AG09319 (cell line): ENCODE measurements around the gene UBE2L5.

ENCODE experiments used
- DNase-seq: peaks from one replicate; pipeline ENCODE4 v3.0.0-alpha.2; 2010; ENCODE audit warnings: low read depth; ENCODE audit errors: extremely low read depth
- TF ChIP-seq, protein P1 (sequence below): IDR thresholded peaks from 2 replicates; pipeline ENCODE4 v1.5.1; 2011; ENCODE audit warnings: low read depth, mild to moderate bottlenecking, inconsistent platforms, low read length, moderate library complexity

The UBE2L5 gene

GRCh38 chr13:30381049-30381448 is 41.2 kb upstream of the UBE2L5 start:
- TF ChIP-seq, protein P1, sequence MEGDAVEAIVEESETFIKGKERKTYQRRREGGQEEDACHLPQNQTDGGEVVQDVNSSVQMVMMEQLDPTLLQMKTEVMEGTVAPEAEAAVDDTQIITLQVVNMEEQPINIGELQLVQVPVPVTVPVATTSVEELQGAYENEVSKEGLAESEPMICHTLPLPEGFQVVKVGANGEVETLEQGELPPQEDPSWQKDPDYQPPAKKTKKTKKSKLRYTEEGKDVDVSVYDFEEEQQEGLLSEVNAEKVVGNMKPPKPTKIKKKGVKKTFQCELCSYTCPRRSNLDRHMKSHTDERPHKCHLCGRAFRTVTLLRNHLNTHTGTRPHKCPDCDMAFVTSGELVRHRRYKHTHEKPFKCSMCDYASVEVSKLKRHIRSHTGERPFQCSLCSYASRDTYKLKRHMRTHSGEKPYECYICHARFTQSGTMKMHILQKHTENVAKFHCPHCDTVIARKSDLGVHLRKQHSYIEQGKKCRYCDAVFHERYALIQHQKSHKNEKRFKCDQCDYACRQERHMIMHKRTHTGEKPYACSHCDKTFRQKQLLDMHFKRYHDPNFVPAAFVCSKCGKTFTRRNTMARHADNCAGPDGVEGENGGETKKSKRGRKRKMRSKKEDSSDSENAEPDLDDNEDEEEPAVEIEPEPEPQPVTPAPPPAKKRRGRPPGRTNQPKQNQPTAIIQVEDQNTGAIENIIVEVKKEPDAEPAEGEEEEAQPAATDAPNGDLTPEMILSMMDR: no peak
- no peak for DNase-seq

DNA sequence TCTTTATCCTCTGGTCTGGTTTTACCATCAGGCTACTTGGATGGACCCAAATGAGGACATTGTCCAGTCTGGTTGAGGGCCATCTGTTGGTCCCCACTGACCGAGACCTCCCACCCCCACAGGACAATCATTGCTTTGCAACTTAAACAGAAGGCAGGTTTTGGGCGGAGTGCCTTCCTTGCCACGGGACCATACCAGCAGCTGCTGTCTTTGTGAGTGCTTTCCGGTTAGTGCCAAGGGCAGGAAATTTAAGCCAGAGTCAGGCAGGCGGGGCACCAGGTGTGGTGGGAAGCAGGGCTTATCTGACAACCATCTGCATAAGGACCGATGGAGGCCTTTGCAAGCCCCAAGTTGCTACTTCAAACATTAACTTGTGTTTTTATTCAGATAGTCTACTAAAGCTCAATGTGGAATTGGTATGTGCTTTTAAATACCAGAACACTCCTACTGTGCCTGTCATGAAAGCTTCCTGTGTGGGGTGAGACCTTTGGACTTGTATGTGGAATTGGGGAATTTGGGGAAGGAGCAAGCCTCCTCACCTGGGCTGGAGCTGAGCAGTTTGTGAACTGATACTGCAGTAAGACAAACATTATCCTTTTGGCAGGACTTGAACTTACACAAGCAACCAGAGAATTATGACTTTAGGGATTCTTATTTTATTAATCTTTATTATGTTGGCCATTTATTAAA is 39.3 kb upstream of the UBE2L5 start:
- DNase-seq: no peak
- TF ChIP-seq, protein P1: no peak

DNA sequence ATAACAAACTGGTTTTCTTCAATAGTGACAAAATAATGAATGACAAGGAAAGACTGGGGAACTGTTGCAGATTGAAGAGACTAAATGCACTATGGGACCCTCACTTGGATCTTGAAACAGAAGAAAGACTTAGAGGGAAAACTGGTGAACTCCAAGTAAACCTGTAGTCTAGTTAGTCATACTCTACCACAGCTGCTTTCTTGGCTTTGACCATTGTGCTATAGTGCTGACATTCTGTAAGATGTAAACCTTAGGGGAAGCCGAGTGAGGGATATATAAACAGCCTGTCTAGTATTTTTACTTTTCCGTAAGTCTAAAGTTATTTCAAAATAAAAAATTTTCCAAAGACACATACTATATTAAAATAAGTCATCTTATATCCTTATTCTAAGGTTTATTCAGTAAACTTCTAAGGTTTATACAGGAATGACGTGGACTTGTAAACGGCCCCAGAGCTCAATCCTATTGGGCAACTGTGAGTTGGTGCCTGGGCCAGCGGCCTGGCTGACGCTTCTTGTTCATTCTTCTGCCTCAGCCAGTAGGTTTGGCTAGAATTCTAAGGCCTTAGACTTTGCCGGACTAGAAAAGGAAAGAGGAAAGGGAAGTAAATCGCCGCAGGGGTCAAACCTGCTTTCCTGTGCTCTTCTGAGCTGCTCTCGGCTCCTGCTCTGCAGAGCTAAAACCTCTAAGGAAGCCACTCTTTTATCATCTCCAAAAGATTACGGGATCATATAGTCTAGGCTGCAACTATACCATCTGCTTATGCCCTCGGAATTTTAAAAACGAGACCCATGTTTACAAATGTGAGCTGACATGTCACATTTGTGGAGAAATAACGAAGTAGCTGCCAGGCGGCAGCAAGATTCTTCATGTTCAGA is 33.6 kb upstream of the UBE2L5 start:
- TF ChIP-seq, protein P1: no peak
- DNase-seq: no peak

- no peak for DNase-seq
- TF ChIP-seq, protein P1: no peak
These were observed 30.2 kb upstream of the UBE2L5 start for GRCh38 chr13:30391956-30392680.

DNA sequence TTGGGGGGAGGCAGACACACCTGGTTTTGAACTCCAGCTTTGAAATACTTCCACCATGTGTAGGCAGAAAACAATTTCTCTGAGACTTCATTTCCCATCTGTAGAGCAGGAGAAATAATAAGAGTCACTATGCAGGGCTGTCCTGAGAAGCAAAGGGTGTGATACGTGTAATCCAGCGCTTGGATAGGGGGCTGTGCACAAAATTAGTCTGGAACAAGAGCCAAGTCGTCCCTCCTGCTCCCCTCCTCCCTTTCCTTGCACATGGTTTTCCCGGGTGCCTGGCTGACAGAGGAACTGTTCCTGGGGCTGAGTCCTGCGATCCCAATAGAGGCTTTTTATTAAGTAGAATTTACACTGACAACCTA is 29.6 kb upstream of the UBE2L5 start:
- TF ChIP-seq, protein P1: no peak
- no peak for DNase-seq

- DNase-seq: no peak
- TF ChIP-seq, protein P1: no peak
These were observed 27.5 kb upstream of the UBE2L5 start for GRCh38 chr13:30394751-30395191.
